Neutrophil (primary cell): Measurements from ENCODE around the gene SORBS1.

ENCODE experiments used
- H3K27ac ChIP-seq: fragments of 200-600 bp; sonication (generic); 2 replicates; pipeline ENCODE4 v1.5.1; 2016; ENCODE audit warnings: mild to moderate bottlenecking, moderate library complexity
- H3K27me3 ChIP-seq: fragments of 200-600 bp; sonication (generic); 2 replicates; pipeline ENCODE4 v1.6.0; 2016; ENCODE audit warnings: mild to moderate bottlenecking
- H3K36me3 ChIP-seq: fragments of 200-600 bp; sonication (generic); 2 replicates; pipeline ENCODE4 v1.5.1; 2017
- H3K4me1 ChIP-seq, 2 experiments: fragments of 200-600 bp in 1 of 2; sonication (generic) in 1 of 2; 1 replicate in 1 of 2; 2 replicates in 1 of 2; pipeline versions ENCODE4 v1.5.1 to v1.6.1; 2013 to 2016; ENCODE audit warnings: low read depth in 1 of 2, low read length in 1 of 2, mild to moderate bottlenecking in 1 of 2, moderate library complexity in 1 of 2; ENCODE audit not compliant: control insufficient read depth in 1 of 2, insufficient read depth in 1 of 2
- H3K4me3 ChIP-seq, 2 experiments: fragments of 200-600 bp in 1 of 2; sonication (generic) in 1 of 2; 1 replicate in 1 of 2; 2 replicates in 1 of 2; pipeline ENCODE4 v1.5.1; 2013 to 2016; ENCODE audit warnings: low read depth in 1 of 2, low read length in 1 of 2, mild to moderate bottlenecking in 1 of 2, moderate library complexity in 1 of 2
- H3K9me3 ChIP-seq: fragments of 200-600 bp; sonication (generic); 2 replicates; pipeline ENCODE4 v1.5.1; 2016
- TF ChIP-seq, protein P1 (sequence below): fragments of 200-600 bp; sonication (generic); IDR thresholded peaks from 2 replicates; pipeline ENCODE4 v1.5.1; 2016; ENCODE audit warnings: antibody characterized with exemption

Gene SORBS1

DNA sequence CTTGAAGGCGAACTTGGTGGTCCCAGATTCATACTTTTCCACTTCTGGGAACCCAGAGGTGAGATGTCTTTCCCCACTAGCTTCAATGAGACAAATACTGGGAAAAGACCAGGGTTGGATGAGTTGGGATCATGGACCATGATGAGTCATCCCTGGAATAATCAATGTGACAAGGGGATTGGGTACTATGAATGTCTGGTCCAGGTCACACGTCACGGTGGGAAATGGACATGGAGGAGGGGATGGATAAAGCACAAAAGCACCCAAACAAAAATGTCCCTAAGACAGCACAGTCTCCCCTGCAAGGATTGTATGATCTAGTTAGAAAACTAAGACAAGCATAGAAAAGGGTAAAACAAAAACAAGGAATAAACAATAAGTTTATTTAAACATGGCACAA, 12.4 kb upstream of the SORBS1 start:
- no peaks in the 10 kb centered on the region for H3K4me1 ChIP-seq
- H3K27me3 ChIP-seq = peaks cover 3% of the 10 kb centered on the region

DNA sequence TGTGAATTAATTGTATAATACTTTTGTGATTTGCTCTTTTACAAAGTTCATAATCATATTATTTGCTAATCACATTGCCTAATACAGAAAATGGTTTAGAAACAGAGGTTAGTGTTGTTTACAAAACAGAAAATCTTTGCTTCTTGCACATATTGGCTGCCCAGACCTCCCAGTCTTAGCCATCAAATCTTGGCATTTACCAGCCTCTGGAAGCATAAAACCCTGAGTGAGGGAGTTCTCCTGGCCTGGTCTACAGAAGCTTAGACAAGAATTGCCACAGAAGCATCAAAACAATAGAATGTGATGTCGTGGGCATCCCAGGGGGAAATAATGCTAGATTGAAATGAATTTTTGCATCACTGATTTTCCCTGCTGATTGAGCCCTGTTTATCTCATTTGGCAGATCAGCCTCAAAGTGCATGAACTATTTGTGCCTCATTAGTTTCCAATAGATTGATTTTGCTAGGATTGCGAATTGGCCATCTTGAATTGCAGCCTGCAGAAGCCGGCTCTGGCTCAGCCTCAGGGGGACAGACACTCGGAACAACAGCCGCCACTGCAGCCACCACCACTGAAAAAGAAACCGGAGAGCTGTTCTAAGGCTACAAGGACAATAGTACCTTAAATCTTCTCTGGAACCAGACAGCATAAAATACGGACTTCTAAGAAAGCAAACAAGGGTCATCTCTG, 11.1 kb upstream of the SORBS1 start:
- no peaks in the 10 kb centered on the region for H3K9me3 ChIP-seq
- no peak overlapping the region for H3K27ac ChIP-seq
- TF ChIP-seq, protein P1, sequence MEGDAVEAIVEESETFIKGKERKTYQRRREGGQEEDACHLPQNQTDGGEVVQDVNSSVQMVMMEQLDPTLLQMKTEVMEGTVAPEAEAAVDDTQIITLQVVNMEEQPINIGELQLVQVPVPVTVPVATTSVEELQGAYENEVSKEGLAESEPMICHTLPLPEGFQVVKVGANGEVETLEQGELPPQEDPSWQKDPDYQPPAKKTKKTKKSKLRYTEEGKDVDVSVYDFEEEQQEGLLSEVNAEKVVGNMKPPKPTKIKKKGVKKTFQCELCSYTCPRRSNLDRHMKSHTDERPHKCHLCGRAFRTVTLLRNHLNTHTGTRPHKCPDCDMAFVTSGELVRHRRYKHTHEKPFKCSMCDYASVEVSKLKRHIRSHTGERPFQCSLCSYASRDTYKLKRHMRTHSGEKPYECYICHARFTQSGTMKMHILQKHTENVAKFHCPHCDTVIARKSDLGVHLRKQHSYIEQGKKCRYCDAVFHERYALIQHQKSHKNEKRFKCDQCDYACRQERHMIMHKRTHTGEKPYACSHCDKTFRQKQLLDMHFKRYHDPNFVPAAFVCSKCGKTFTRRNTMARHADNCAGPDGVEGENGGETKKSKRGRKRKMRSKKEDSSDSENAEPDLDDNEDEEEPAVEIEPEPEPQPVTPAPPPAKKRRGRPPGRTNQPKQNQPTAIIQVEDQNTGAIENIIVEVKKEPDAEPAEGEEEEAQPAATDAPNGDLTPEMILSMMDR = no peak
- H3K4me3 ChIP-seq = no peak overlapping the region
- H3K36me3 ChIP-seq = no peaks in the 10 kb centered on the region
- no peaks in the 10 kb centered on the region for H3K4me1 ChIP-seq
- no peaks in the 10 kb centered on the region for H3K27me3 ChIP-seq

More for the DNA sequence above, 12.4 kb upstream of the SORBS1 start:
- Histone ChIP-seq H3K4me3 (no peak overlapping the region), H3K27ac (no peak overlapping the region), H3K9me3 (no peaks in the 10 kb centered on the region), H3K36me3 (no peaks in the 10 kb centered on the region)
- TF ChIP-seq, protein P1 = no peak

DNA sequence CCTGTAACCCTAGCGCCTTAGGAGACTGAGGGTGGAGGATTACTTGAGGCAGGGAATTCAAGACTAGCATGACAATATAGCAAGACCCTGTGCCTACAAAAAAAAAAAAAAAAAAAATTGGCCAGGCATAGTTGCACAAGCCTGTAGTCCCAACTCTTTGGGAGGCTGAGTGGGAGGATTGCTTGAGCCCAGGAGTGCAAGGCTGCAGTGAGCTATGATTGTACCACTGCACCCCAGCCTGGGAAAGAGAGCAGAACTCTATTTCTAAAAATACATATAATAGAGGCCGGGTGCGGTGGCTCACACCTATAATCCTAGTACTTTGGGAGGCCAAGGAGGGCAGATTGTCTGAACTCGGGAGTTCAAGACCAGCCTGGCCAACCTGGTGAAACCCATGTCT, 10.2 kb upstream of the SORBS1 start:
- Histone ChIP-seq H3K36me3 (no peaks in the 10 kb centered on the region), H3K9me3 (no peaks in the 10 kb centered on the region), H3K27me3 (no peaks in the 10 kb centered on the region), H3K4me3 (no peak overlapping the region), H3K27ac (no peak overlapping the region), H3K4me1 (no peaks in the 10 kb centered on the region)
- TF ChIP-seq, protein P1 = no peak

DNA sequence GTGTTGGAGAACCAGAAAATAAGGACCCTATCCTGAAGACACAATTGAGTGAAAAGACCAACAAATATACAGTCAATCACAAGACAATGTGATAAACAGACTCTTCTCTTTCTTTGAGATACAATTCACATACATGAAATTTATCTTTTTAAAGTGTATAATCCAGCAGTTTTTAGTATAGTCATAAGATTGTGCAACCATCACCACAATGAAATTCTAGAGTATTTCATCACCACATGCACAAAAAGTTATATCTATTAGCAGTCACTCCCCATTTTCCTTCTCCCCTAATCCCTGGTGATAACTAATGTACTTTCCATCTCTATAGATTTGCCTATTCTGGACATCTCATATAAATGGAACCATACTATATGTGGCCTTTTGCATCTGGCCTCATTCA, 8.2 kb upstream of the SORBS1 start:
- H3K27me3 ChIP-seq = peaks cover 6% of the 10 kb centered on the region
- H3K4me1 ChIP-seq = no peaks in the 10 kb centered on the region
- H3K27ac ChIP-seq = no peak overlapping the region
- TF ChIP-seq, protein P1 = no peak
- H3K36me3 ChIP-seq = no peaks in the 10 kb centered on the region
- no peak overlapping the region for H3K4me3 ChIP-seq
- H3K9me3 ChIP-seq = no peaks in the 10 kb centered on the region

DNA sequence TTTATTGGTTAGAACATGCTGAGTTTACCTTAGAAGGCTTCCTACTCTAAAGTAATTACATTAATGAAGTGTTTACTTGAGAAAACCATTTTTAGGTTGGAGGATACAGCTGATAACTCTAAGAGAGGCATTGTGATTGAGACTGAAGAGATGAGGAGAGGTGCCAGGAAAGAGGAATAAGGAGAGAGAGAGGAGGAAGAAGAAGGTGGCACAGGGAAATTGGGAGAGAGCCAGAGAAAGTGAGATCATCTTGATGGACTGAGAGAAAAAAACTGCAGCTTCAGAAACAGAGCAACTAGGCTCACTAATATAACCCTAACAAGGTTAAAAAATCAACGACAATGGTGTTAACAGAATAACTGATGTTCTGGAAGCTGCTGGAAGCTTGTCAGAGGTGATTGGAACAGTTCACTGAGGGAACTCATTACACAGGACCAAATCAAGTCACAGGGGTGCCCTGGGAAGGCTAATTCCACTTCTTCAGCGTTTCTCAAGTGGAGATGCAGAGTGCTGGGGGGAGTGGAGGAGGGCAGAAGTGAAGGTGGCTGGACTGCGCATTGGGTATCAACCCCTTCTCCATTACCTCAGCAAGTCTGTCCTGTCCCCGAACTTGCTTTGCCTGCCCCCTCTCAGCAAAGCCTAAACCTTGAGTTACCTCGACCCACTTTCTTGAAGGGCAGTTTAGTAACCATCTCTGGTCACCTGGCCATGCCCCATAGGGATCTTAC, 6.9 kb upstream of the SORBS1 start:
- Histone ChIP-seq H3K4me1 (no peaks in the 10 kb centered on the region), H3K27ac (no peak overlapping the region), H3K4me3 (no peak overlapping the region), H3K36me3 (no peaks in the 10 kb centered on the region), H3K27me3 (peaks cover 9% of the 10 kb centered on the region), H3K9me3 (no peaks in the 10 kb centered on the region)
- TF ChIP-seq, protein P1 = no peak
